K562 (cell line): ENCODE measurements around the gene GPR27. TPM values are rescaled to one million over a fixed set of nuclear protein-coding genes. Genes with fewer than 3 reads are reported as not detected.

Source experiments
- ETV1 ChIP-seq: fragments of 450-650 bp; conservative IDR thresholded peaks from 2 replicates; pipeline ENCODE4 v1.6.1; 2016; ENCODE audit warnings: missing genetic modification characterization, control low read depth, low read depth, missing compliant biosample characterization
- FOXM1 ChIP-seq, 2 experiments: fragments of 450-650 bp in 1 of 2; sonication (generic) in 1 of 2; formaldehyde crosslinking in 1 of 2; IDR thresholded peaks; 2 replicates each; pipeline versions ENCODE4 v1.6.1 to v1.9.0; 2017 to 2022; ENCODE audit warnings: low read depth in 2 of 2, mild to moderate bottlenecking in 2 of 2, missing genetic modification reagents in 1 of 2, moderate library complexity in 1 of 2
- GABPA ChIP-seq: fragments of 200-800 bp; sonication (Bioruptor generic); conservative IDR thresholded peaks from 2 replicates; pipeline ENCODE4 v1.6.1; 2016; ENCODE audit warnings: low read depth, missing genetic modification characterization, missing compliant biosample characterization
- NFE2 ChIP-seq: IDR thresholded peaks from 2 replicates; pipeline ENCODE4 v1.6.1; 2014; ENCODE audit warnings: antibody characterized with exemption, low read depth
- RHOXF2B ChIP-seq: fragments of 250-450 bp; sonication (Bioruptor Pico); conservative IDR thresholded peaks from 2 replicates; pipeline ENCODE4 v1.5.1; 2021
- ZNF589 ChIP-seq: fragments of 200-800 bp; sonication (Bioruptor generic); IDR thresholded peaks from 2 replicates; pipeline ENCODE4 v1.6.1; 2016; ENCODE audit warnings: low read depth, missing genetic modification characterization, missing compliant biosample characterization
- polyA plus RNA-seq, 8 experiments: library from polyadenylated mRNA; depleted of rRNA in 4 of 8; stranded (reverse) in 5 of 8; unstranded in 3 of 8; fragments of >200 nt; fragmentation: Nextera tagmentation in 2 of 8; fragmentation: Illumina TruSeq in 1 of 8; extraction: Ambion mirVana in 2 of 8; extraction: Trizol in 1 of 8; gene quantifications; 2 replicates each; pipeline versions ENCODE4 v1.2.1 to v1.2.3, GENCODE V29; 2011 to 2014; ENCODE audit warnings: inconsistent platforms in 1 of 8, missing spikeins in 1 of 8
- total RNA-seq, 7 experiments: library from RNA; depleted of rRNA in 6 of 7; stranded (reverse); fragments of >200 nt in 6 of 7; fragmentation: Illumina TruSeq in 2 of 7; extraction: Trizol in 2 of 7; gene quantifications; 2 replicates each; pipeline versions ENCODE4 v1.2.1 to v1.2.3, GENCODE V29; 2011 to 2021; ENCODE audit warnings: low replicate concordance in 1 of 7
- TF ChIP-seq, protein P1 (sequence below): fragments of 250-450 bp; sonication (Bioruptor Pico); IDR thresholded peaks from 2 replicates; pipeline ENCODE4 v1.5.0; 2021; ENCODE audit warnings: mild to moderate bottlenecking, borderline replicate concordance
- TF ChIP-seq, protein P2 (sequence below), 3 experiments: fragments of 200-800 bp in 1 of 3; fragments of 250-450 bp in 1 of 3; fragments of 450-650 bp in 1 of 3; sonication (Bioruptor Pico) in 1 of 3; sonication (Bioruptor generic) in 1 of 3; formaldehyde crosslinking in 1 of 3; IDR thresholded peaks; 2 replicates each; pipeline versions ENCODE4 v1.6.1 to v1.8.0; 2016 to 2022; ENCODE audit warnings: mild to moderate bottlenecking in 2 of 3, missing genetic modification characterization in 2 of 3, missing compliant biosample characterization in 1 of 3, moderate library complexity in 1 of 3
- TF ChIP-seq, protein P3 (sequence below), 2 experiments: fragments of 200-800 bp in 1 of 2; sonication (Bioruptor generic) in 1 of 2; sonication (generic) in 1 of 2; formaldehyde crosslinking in 1 of 2; IDR thresholded peaks in 1 of 2; conservative IDR thresholded peaks in 1 of 2; 2 replicates each; pipeline versions ENCODE4 v1.5.0 to v1.6.1; 2016 to 2020; ENCODE audit warnings: missing compliant biosample characterization in 1 of 2, missing genetic modification characterization in 1 of 2, missing genetic modification reagents in 1 of 2

The GPR27 gene
- total and polyA plus RNA-seq, 9 of the 15 experiments (the other 6 are each of a cell fraction or from before 2014, with no cell fraction given) = not detected

DNA sequence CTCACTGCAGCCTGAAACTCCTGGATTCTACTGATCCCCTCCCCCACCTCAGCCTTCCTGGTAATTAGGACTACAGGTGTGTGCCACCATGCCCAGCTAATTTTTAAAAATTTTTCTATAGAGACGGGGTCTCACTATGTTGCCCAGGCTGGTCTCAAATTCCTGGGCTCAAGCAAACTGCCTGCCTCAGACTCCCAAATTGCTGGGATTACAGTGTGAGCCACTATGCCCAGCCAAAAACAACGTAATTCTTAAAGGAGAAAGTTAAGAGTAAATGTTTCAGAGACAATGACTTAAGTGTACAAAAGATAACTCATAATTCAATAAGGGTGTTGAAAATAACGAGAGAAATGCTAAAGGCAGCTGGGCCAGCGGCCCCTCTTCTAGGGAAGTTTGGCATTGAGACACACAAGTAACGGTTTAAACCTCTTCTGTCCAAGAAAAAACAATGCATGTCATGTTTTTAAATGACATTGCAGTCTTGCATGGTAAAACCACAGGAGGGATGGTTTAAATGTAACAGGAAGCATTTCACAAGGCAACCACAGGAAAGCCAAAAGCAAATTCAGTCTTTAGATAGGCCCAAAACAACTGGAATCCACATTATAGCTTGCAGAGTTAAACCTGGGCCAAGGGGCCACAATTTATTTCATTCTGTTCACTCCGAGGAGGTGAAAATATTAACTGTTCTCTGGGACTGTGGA is 26.2 kb downstream of the GPR27 start (continued):
- TF ChIP-seq RHOXF2B = no peak
- TF ChIP-seq GABPA (tag) = peak; percentile 72
- TF ChIP-seq, protein P1, sequence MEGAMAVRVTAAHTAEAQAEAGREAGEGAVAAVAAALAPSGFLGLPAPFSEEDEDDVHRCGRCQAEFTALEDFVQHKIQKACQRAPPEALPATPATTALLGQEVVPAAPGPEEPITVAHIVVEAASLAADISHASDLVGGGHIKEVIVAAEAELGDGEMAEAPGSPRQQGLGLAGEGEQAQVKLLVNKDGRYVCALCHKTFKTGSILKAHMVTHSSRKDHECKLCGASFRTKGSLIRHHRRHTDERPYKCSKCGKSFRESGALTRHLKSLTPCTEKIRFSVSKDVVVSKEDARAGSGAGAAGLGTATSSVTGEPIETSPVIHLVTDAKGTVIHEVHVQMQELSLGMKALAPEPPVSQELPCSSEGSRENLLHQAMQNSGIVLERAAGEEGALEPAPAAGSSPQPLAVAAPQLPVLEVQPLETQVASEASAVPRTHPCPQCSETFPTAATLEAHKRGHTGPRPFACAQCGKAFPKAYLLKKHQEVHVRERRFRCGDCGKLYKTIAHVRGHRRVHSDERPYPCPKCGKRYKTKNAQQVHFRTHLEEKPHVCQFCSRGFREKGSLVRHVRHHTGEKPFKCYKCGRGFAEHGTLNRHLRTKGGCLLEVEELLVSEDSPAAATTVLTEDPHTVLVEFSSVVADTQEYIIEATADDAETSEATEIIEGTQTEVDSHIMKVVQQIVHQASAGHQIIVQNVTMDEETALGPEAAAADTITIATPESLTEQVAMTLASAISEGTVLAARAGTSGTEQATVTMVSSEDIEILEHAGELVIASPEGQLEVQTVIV (CRISPR knock-in tag) = no peak
- TF ChIP-seq, protein P2, sequence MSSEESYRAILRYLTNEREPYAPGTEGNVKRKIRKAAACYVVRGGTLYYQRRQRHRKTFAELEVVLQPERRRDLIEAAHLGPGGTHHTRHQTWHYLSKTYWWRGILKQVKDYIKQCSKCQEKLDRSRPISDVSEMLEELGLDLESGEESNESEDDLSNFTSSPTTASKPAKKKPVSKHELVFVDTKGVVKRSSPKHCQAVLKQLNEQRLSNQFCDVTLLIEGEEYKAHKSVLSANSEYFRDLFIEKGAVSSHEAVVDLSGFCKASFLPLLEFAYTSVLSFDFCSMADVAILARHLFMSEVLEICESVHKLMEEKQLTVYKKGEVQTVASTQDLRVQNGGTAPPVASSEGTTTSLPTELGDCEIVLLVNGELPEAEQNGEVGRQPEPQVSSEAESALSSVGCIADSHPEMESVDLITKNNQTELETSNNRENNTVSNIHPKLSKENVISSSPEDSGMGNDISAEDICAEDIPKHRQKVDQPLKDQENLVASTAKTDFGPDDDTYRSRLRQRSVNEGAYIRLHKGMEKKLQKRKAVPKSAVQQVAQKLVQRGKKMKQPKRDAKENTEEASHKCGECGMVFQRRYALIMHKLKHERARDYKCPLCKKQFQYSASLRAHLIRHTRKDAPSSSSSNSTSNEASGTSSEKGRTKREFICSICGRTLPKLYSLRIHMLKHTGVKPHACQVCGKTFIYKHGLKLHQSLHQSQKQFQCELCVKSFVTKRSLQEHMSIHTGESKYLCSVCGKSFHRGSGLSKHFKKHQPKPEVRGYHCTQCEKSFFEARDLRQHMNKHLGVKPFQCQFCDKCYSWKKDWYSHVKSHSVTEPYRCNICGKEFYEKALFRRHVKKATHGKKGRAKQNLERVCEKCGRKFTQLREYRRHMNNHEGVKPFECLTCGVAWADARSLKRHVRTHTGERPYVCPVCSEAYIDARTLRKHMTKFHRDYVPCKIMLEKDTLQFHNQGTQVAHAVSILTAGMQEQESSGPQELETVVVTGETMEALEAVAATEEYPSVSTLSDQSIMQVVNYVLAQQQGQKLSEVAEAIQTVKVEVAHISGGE (CRISPR knock-in tag; IDR thresholded peaks at IDR 0.05) = peak in 1 of 3 experiments; percentile 28; a peak in 1 of 6 replicates
- TF ChIP-seq ETV1 (tag) = peak; percentile 70; the same call in 1 of the 2 replicates
- TF ChIP-seq, protein P3, sequence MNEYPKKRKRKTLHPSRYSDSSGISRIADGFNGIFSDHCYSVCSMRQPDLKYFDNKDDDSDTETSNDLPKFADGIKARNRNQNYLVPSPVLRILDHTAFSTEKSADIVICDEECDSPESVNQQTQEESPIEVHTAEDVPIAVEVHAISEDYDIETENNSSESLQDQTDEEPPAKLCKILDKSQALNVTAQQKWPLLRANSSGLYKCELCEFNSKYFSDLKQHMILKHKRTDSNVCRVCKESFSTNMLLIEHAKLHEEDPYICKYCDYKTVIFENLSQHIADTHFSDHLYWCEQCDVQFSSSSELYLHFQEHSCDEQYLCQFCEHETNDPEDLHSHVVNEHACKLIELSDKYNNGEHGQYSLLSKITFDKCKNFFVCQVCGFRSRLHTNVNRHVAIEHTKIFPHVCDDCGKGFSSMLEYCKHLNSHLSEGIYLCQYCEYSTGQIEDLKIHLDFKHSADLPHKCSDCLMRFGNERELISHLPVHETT (CRISPR knock-in tag; conservative IDR thresholded peaks at IDR 0.05 in 1 of 2, IDR thresholded peaks at IDR 0.05 in 1 of 2) = peak in 1 of 2 experiments; percentile 51; a peak in 1 of 4 replicates
- peak; percentile 57 for TF ChIP-seq NFE2
- peak; percentile 30; the same call in 1 of the 2 replicates for TF ChIP-seq FOXM1 (IDR thresholded peaks at IDR 0.05; ENCODE audit: low read depth)
- no peak for TF ChIP-seq FOXM1 (CRISPR knock-in tag; IDR thresholded peaks at IDR 0.05; ENCODE audit: low read depth)
- TF ChIP-seq ZNF589 (CRISPR knock-in tag) = peak; percentile 32; the same call in 1 of the 2 replicates
- TF ChIP-seq, all 486 proteins: peak for 16
